G401 (cell line): ENCODE data around the gene OMA1. TPM values are rescaled to one million over a fixed set of nuclear protein-coding genes. Genes with fewer than 3 reads are reported as not detected.
"Not testable (repeated sequence)": the region's sequence is repeated elsewhere in the genome, so short reads cannot be mapped to it uniquely, and the experiment has no call there.

Experiments
- DNase-seq: peaks from one replicate; pipeline ENCODE4 v3.0.0-alpha.2; 2015; ENCODE audit warnings: low spot score
- in situ Hi-C: cut with HindIII; loops from 2 replicates; pipeline ENCODE4 v1.10.0; 2016; ENCODE audit warnings: low sequenced_read_pairs, mixed read lengths
- total RNA-seq: library from RNA; depleted of rRNA; stranded (reverse); fragments of >200 nt; shearing (Covaris generic); gene quantifications from 2 replicates; pipeline ENCODE4 v1.2.3, GENCODE V29; 2014

Gene OMA1
- total RNA-seq, 1 experiment from 2014 or later = 24.6 TPM

DNA sequence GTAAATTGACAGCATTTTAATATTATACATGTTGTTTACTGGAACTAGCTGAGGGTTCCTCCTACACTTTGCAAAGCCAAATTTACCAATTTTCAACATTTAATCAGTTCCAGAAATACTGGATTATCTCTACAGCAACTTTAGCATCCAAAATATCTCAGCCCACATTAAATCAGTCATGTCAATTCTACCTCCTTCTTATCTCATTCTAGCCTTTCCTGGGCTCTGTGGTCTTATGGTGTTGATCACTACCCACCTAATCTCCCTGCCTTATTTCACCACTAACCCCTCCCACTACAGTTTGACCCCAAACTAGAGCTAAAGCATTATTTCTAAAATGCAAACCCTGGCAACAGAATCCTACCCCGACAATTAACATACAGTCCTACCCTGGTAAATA, 3.3 kb downstream of the OMA1 start:
- DNase-seq = no peak
- in situ Hi-C loops = no loop called here

DNA sequence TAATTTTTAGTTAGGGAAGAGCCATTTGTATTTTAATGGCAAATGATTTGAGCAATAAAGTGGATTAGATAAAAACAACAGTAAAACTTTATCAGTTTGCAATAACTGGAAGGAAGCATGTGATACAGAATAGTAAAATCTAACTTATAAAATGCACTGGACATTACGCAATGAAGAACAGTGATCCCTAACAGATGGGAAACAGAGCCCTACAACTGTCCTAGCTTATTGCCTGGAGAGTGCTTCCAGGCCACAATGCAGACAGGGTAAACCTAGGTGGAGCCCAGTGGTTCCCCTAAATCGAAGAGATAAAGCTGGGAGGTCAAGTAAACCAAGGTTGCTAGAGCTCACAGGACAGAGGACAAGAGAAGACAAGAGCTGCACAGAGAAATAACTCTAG, 7.0 kb downstream of the OMA1 start:
- DNase-seq = no peak
- in situ Hi-C loops = no loop called here

DNA sequence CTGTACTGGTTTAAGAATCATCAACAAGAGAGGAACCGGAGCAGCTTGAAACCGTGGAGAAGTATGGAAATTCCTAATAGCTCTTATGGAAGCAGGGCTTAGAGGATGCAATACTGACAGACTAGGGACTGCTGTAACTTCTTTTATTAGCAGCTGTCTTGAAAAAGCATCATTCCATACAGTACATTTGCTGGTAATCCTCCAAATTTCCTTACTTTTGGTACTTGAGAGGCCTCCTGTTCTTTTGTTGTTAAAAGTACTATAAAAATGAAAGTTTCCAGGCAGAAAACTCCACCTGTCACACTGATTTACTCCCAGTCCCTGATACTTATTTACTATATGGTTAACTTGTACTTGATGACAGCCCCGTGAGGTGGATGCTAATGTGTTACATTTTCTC, 7.7 kb downstream of the OMA1 start:
- in situ Hi-C loops = no loop called here

DNA sequence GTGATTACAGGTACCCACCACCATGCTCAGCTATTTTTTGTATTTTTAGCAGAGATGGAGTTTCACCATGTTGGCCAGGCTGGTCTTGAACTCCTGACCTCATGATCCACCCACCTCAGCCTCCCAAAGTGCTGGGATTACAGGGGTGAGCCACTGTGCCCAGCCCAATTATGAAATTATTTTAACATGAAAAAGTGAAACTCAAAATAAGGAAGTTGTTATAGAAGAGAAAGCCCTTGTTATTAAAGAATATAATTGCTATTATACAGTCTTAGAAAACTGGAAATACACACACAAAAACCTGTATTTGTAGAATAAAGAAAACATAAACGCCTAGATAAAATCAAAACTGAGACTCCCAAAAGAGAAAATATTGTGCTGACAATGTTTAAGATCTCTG, 14.7 kb downstream of the OMA1 start:
- in situ Hi-C loops, DNase-seq: not testable (repeated sequence)

More for the DNA sequence above, 7.7 kb downstream of the OMA1 start:
- no peak for DNase-seq

DNA sequence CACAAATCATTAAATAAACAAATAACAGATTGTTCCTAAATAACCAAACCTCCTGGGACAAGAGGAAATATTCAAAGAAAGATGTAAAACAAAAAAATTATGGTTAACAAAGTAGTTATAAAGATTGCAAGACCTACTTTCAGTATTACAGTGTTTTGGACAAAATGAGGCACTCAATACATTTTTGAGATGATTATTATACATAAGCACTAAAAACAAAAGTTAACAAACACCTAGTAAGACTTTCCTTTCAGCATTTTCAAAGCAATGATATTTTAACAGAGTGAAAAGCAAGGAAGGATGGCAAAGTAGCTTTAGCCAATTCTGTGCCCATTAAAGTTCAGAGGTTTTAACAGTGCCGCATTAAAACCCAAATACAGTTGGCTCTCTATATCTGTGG, 17.2 kb downstream of the OMA1 start:
- DNase-seq = no peak
- in situ Hi-C loops = no loop called here

GRCh38 chr1:58528518-58528917, 18.0 kb downstream of the OMA1 start:
- in situ Hi-C loops = no loop called here
- DNase-seq = no peak

DNA sequence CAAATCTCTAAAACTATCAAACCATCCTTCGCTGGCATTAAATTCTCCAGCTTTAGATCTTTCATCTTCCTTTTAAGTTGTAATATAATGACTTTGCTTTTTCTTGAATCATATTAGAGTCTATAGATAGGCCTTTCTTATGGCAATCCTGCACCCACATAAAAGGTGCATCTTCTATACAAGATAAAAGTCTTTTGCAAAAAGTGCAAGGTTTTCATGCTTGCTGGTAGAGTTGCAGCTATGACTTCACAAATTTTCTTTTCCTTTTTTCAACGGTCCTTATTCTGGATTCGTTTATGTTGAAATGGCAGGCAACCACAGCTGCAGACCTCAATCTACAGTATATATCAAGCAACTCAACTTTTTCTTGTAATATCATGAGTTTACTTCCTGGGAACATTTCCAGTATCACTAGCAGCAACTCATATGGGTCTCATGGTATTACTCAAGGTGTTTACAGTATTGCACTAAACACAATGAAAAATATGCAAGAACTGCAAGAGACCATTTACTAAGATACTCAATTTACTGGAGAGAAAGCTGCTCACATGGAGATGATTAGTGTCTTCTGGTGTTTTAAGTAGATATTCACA, 22.1 kb downstream of the OMA1 start:
- in situ Hi-C loops = no loop called here
- no peak for DNase-seq

GRCh38 chr1:58515794-58516401, 30.6 kb downstream of the OMA1 start:
- in situ Hi-C loops = no loop called here
- peak; percentile 74 for DNase-seq

GRCh38 chr1:58513956-58514355, 32.6 kb downstream of the OMA1 start:
- in situ Hi-C loops = no loop called here
- DNase-seq = no peak

GRCh38 chr1:58508629-58509028, 37.9 kb downstream of the OMA1 start:
- in situ Hi-C loops = no loop called here

DNA sequence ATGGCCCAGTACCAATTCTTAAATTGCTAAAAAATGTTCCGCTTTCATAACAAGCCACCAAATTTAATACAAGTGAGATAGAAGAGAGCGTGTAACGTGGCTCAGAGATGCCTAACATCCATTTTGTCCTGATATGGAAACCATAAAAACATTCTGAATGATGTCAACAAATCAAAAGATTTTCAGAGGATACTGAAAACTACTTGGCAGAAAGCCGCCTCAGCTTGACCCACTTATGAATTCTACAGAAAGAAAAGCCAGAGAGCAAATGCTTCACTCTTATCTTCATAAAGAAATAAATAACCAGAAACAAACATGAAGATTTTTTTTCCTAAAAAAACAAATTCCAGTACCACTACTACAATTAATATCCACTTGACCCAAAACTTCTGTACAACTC, 41.2 kb downstream of the OMA1 start:
- DNase-seq = no peak
- in situ Hi-C loops = no loop called here

More at GRCh38 chr1:58508629-58509028, 37.9 kb downstream of the OMA1 start:
- DNase-seq = no peak

DNA sequence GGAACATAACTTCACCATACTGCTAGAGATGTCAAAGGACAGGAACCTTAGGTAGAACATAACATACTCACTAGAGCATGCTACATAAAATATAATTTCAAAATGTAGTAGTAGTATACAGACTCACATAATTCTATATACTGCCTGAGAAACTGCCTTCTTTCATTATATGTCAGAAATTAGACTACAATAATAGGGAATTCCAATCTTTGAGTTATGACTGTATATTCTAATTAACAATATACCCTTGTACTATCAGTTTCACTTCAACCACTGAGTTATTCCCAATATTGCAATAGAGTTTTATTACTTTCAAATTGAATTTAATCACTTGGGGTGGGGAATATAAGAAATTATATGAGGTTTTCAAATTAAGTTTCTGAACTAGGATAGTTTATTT, 44.0 kb downstream of the OMA1 start:
- DNase-seq = no peak
- in situ Hi-C loops = no loop called here

GRCh38 chr1:58500043-58500442, 46.5 kb downstream of the OMA1 start:
- in situ Hi-C loops = no loop called here

DNA sequence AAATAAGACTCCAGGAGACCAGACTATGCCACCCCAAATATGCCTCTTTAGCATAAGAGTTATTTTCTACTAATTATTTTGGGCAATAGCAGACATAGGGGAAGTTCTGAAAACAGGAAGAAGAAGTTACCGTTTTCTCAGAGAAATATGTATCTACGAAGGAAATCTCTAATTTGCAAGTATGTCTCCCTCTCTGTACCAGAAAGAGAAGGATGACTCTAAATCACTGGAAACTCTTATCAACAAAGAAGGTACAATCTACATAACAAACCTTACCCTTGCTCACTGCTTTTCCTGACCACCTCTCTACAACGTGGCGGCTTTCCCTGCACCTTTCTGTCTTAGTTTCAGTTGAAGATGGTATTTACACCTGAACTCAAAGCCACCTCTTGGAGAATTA, 49.0 kb downstream of the OMA1 start:
- in situ Hi-C loops = no loop called here
- DNase-seq = no peak

More at GRCh38 chr1:58500043-58500442, 46.5 kb downstream of the OMA1 start:
- DNase-seq = no peak

DNA sequence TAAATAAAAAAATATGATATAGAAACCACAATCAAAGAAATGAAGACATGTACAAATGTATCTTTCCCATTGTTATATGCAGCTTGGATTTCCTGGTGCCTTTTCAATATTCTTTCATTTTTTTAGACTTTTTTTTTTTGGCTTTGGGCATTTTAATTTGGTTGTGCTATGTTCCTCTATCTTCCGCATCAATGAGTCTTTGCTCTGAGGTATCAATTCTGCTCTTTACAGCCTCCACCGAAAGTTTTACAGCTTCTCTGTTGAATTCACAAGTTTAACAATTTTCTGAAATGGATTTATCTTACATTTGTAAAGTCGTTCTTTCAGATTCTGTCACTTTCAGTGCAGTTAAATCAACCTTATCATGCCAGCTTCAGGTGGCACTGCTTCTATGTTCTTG, 50.5 kb downstream of the OMA1 start:
- in situ Hi-C loops = no loop called here
- no peak for DNase-seq

DNA sequence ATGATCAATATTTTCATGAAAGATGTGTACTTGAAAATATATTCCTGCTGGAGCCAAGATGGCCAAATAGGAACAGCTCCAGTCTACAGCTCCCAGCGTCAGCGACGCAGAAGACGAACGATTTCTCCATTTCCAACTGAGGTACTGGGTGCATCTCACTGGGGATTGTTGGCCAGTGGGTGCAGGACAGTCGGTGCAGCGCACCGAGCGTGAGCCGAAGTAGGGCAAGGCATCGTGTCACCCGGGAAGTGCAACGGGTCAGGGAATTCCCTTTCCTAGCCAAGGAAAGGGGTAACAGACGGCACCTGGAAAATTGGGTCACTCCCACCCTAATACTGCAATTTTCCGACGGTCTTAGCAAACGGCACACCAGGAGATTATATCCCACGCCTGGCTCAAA, 57.6 kb downstream of the OMA1 start:
- in situ Hi-C loops = not testable (repeated sequence)

DNA sequence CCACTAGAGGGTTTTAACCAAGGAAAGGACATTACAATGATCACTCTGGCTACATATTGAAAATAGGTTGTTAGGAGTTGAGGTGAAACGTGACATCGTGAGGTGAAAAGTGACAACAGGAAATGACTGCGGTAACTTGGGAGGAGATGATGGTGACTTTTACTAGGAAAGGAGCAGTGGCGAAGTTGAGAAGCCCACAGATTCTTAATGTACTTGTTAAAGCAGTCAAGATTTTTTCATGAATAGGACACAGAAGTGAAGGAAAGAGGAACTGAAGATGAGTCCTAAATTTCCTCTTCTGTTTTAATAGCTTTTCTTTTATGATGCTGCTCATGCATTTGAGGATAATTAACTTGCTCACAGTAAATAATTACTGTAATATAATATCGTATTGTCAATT, 59.5 kb downstream of the OMA1 start:
- in situ Hi-C loops = no loop called here

More for the DNA sequence above, 57.6 kb downstream of the OMA1 start:
- DNase-seq = not testable (repeated sequence)

DNA sequence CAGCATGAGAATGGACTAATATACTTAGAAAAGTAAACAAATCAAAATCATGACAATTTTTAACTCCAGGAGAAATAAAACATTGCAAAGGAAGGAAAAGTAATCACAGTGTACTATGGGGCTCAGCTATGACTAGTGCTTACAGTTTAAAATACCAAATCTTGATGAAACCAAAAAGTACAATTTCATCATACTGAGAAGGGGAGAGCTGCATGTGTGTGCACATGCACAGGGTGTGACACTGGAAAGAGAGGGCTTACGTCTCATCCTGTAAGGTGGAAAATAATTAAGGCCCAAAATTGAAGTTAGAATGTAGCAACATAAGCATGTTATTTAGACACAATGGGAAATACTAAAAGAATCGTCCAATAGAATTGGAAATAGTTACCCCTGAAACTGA, 64.6 kb downstream of the OMA1 start:
- in situ Hi-C loops = no loop called here
- DNase-seq = no peak

More for the DNA sequence above, 59.5 kb downstream of the OMA1 start:
- DNase-seq = no peak

- DNase-seq = no peak
- in situ Hi-C loops = no loop called here
Measured at GRCh38 chr1:58480191-58480590, 66.3 kb downstream of the OMA1 start.

GRCh38 chr1:58477390-58477789, 69.1 kb downstream of the OMA1 start:
- no peak for DNase-seq
- in situ Hi-C loops = no loop called here

GRCh38 chr1:58476179-58476578, 70.3 kb downstream of the OMA1 start:
- in situ Hi-C loops = no loop called here
- no peak for DNase-seq
